Endometrial microvascular endothelial cells (primary cell): ENCODE results near the gene SNX2. TPM values are rescaled to one million over a fixed set of nuclear protein-coding genes. Genes with fewer than 3 reads are reported as not detected.

Experiments used
- in situ Hi-C: cut with HindIII; loops from 2 replicates; pipeline ENCODE4 v1.10.0; 2017; ENCODE audit warnings: low sequenced_read_pairs, low pct_unique_long_range_greater_than_20kb; ENCODE audit errors: inconsistent ontology term
- total RNA-seq: library from RNA; depleted of rRNA; stranded (reverse); fragments of >200 nt; gene quantifications from one replicate; pipeline ENCODE4 v1.2.3, GENCODE V29; 2015; ENCODE audit errors: inconsistent ontology term

SNX2 gene
- total RNA-seq, 1 donor from 2014 or later: 57.0 TPM

DNA sequence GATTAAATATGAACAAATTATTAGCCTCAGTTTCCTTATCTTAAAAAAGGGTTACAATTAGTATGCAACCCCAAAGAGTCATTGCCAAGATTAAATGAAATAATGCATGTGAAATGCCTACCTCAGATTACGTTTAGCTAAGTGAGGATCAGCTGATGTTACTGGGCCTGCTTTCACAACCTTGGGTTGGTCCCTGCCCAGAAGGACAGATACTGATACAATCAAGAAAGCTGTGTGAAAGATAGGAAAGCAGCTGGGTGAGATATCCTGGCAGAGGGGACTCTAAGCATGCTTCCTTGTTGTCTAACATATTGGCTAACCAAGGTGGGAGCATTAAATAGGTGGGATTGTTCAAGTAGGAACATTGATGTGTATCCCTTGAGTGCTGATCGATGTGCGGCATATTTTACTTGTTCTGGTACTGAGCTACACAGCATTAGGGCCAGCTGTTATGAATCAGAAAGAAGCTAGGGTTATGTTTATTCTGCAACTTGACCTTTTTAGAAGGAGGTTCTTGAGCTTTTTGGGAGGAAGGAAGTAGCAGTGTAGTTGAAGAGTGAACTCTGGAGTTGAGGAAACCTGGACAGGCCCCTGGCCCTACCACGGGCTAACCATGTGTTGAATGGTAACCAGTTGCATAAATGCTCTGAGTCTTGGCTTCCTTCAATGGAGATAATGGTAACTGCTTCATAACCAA lies 99.4 kb downstream of the SNX2 start:
- in situ Hi-C loops: no loop called here

DNA sequence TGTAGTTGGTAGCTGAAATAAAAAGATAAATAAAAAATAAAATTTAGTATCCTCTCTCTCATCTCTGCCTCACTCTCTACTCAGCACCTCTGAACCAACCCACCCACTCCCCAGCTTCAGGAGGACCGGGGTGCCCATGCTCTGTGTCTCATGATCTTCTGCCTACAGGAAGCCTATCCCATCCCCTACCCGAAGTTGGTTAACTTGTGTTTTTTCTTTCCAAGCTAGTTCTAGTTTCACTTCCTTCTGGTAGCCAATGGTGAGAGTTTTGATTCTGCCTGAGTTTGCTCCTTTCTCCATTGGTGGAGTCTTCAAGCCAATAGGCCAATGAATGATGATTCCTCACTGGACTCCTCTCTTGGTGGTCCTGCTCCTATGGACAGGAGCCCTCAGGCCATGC lies 102.6 kb downstream of the SNX2 start:
- in situ Hi-C loops: no loop called here

DNA sequence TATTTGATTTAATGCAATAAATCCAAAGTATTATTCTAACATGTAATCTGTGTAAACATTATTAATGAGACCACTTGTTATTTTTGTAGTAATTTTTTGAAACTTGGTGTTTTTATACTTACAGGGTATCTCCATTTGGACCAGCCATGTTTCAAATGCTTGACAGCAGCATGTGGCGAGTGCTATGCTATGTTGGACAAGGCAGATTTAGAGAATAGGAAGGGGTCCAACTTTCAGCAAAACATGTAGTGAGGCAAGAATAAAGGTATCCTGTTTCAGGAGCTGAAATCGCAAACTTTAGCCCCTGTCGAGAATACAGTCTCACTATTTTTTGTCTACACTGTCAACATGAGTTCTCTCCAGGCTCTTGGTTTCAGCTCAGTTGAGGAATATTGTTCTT lies 104.2 kb downstream of the SNX2 start:
- in situ Hi-C loops: no loop called here

Other genes starting within 250 kb of the SNX2 start
- 11.8 TPM for gene SNX24, start 70.5 kb downstream of the SNX2 start, total RNA-seq